ENCODE data around the gene ZCCHC7.

ZCCHC7 gene

GRCh38 chr9:37241340-37241739, 121.0 kb downstream of the ZCCHC7 start:
- Histone ChIP-seq H3K27me3 (ENCODE audit: insufficient read depth, insufficient read length) (no peaks in the 10 kb centered on the region), H3K4me1 (ENCODE audit: insufficient read depth, insufficient read length) (no peaks in the 10 kb centered on the region), H3K9ac (ENCODE audit: insufficient read length, low read depth) (no peak overlapping the region), H3K9me3 (ENCODE audit: insufficient read depth, low read length) (no peaks in the 10 kb centered on the region), H3K36me3 (ENCODE audit: insufficient read depth, insufficient read length, low read length) (no peaks in the 10 kb centered on the region), H3K4me3 (ENCODE audit: insufficient read length, low read depth) (no peak overlapping the region)
- TF ChIP-seq YY1 (IDR thresholded peaks at IDR 0.05; ENCODE audit: insufficient read depth, insufficient read length), result no peak
- no peak for TF ChIP-seq ZNF274 (IDR thresholded peaks at IDR 0.05; ENCODE audit: low read depth, low read length)
- TF ChIP-seq SUZ12 (IDR thresholded peaks at IDR 0.05; ENCODE audit: extremely low read depth, insufficient read depth, insufficient read length), result no peak
- DNase-seq (ENCODE audit: low read depth, low spot score), result no peak

- TF ChIP-seq SUZ12 (IDR thresholded peaks at IDR 0.05; ENCODE audit: extremely low read depth, insufficient read depth, insufficient read length), result no peak
- TF ChIP-seq YY1 (IDR thresholded peaks at IDR 0.05; ENCODE audit: insufficient read depth, insufficient read length), result no peak
- Histone ChIP-seq H3K9me3 (ENCODE audit: insufficient read depth, low read length) (no peaks in the 10 kb centered on the region), H3K4me3 (ENCODE audit: insufficient read length, low read depth) (no peak overlapping the region), H3K9ac (ENCODE audit: insufficient read length, low read depth) (no peak overlapping the region), H3K4me1 (ENCODE audit: insufficient read depth, insufficient read length) (no peaks in the 10 kb centered on the region), H3K36me3 (ENCODE audit: insufficient read depth, insufficient read length, low read length) (no peaks in the 10 kb centered on the region), H3K27me3 (ENCODE audit: insufficient read depth, insufficient read length) (no peaks in the 10 kb centered on the region)
- no peak for DNase-seq (ENCODE audit: low read depth, low spot score)
Observed at GRCh38 chr9:37242089-37242488, 121.7 kb downstream of the ZCCHC7 start.

- Histone ChIP-seq H3K9me3 (ENCODE audit: insufficient read depth, low read length) (no peaks in the 10 kb centered on the region), H3K9ac (ENCODE audit: insufficient read length, low read depth) (no peak overlapping the region), H3K4me1 (ENCODE audit: insufficient read depth, insufficient read length) (no peaks in the 10 kb centered on the region), H3K4me3 (ENCODE audit: insufficient read length, low read depth) (no peak overlapping the region), H3K36me3 (ENCODE audit: insufficient read depth, insufficient read length, low read length) (no peaks in the 10 kb centered on the region), H3K27me3 (ENCODE audit: insufficient read depth, insufficient read length) (no peaks in the 10 kb centered on the region)
- TF ChIP-seq SUZ12 (IDR thresholded peaks at IDR 0.05; ENCODE audit: extremely low read depth, insufficient read depth, insufficient read length) (no peak), ZNF274 (IDR thresholded peaks at IDR 0.05; ENCODE audit: low read depth, low read length) (no peak), YY1 (IDR thresholded peaks at IDR 0.05; ENCODE audit: insufficient read depth, insufficient read length) (no peak)
- DNase-seq (ENCODE audit: low read depth, low spot score), result no peak
Observed at GRCh38 chr9:37243588-37244345, 123.4 kb downstream of the ZCCHC7 start.

- no peaks in the 10 kb centered on the region for H3K4me1 ChIP-seq (ENCODE audit: insufficient read depth, insufficient read length)
- no peak for DNase-seq (ENCODE audit: low read depth, low spot score)
- no peaks in the 10 kb centered on the region for H3K36me3 ChIP-seq (ENCODE audit: insufficient read depth, insufficient read length, low read length)
- no peak overlapping the region for H3K4me3 ChIP-seq (ENCODE audit: insufficient read length, low read depth)
- no peaks in the 10 kb centered on the region for H3K9me3 ChIP-seq (ENCODE audit: insufficient read depth, low read length)
- TF ChIP-seq ZNF274 (IDR thresholded peaks at IDR 0.05; ENCODE audit: low read depth, low read length), result no peak
- no peak for TF ChIP-seq YY1 (IDR thresholded peaks at IDR 0.05; ENCODE audit: insufficient read depth, insufficient read length)
- no peak for TF ChIP-seq SUZ12 (IDR thresholded peaks at IDR 0.05; ENCODE audit: extremely low read depth, insufficient read depth, insufficient read length)
- no peaks in the 10 kb centered on the region for H3K27me3 ChIP-seq (ENCODE audit: insufficient read depth, insufficient read length)
- H3K9ac ChIP-seq (ENCODE audit: insufficient read length, low read depth), result no peak overlapping the region
Observed at GRCh38 chr9:37246826-37247225, 126.5 kb downstream of the ZCCHC7 start.

- no peaks in the 10 kb centered on the region for H3K36me3 ChIP-seq (ENCODE audit: insufficient read depth, insufficient read length, low read length)
Observed at GRCh38 chr9:37248651-37249163, 128.3 kb downstream of the ZCCHC7 start.

GRCh38 chr9:37251452-37251851, 131.1 kb downstream of the ZCCHC7 start:
- no peaks in the 10 kb centered on the region for H3K9me3 ChIP-seq (ENCODE audit: insufficient read depth, low read length)
- peak; percentile 89 for DNase-seq (ENCODE audit: low read depth, low spot score)
- no peaks in the 10 kb centered on the region for H3K27me3 ChIP-seq (ENCODE audit: insufficient read depth, insufficient read length)
- no peak overlapping the region for H3K4me3 ChIP-seq (ENCODE audit: insufficient read length, low read depth)
- no peaks in the 10 kb centered on the region for H3K36me3 ChIP-seq (ENCODE audit: insufficient read depth, insufficient read length, low read length)
- no peak for TF ChIP-seq ZNF274 (IDR thresholded peaks at IDR 0.05; ENCODE audit: low read depth, low read length)
- TF ChIP-seq YY1 (IDR thresholded peaks at IDR 0.05; ENCODE audit: insufficient read depth, insufficient read length), result no peak
- no peak for TF ChIP-seq SUZ12 (IDR thresholded peaks at IDR 0.05; ENCODE audit: extremely low read depth, insufficient read depth, insufficient read length)
- H3K9ac ChIP-seq (ENCODE audit: insufficient read length, low read depth), result no peak overlapping the region
- no peaks in the 10 kb centered on the region for H3K4me1 ChIP-seq (ENCODE audit: insufficient read depth, insufficient read length)

More at GRCh38 chr9:37248651-37249163, 128.3 kb downstream of the ZCCHC7 start:
- Histone ChIP-seq H3K4me1 (ENCODE audit: insufficient read depth, insufficient read length) (no peaks in the 10 kb centered on the region), H3K9ac (ENCODE audit: insufficient read length, low read depth) (no peak overlapping the region), H3K27me3 (ENCODE audit: insufficient read depth, insufficient read length) (no peaks in the 10 kb centered on the region), H3K4me3 (ENCODE audit: insufficient read length, low read depth) (no peak overlapping the region), H3K9me3 (ENCODE audit: insufficient read depth, low read length) (no peaks in the 10 kb centered on the region)
- no peak for DNase-seq (ENCODE audit: low read depth, low spot score)
- TF ChIP-seq YY1 (IDR thresholded peaks at IDR 0.05; ENCODE audit: insufficient read depth, insufficient read length) (no peak), SUZ12 (IDR thresholded peaks at IDR 0.05; ENCODE audit: extremely low read depth, insufficient read depth, insufficient read length) (no peak), ZNF274 (IDR thresholded peaks at IDR 0.05; ENCODE audit: low read depth, low read length) (no peak)

GRCh38 chr9:37253377-37253937, 133.1 kb downstream of the ZCCHC7 start:
- no peak for DNase-seq (ENCODE audit: low read depth, low spot score)
- Histone ChIP-seq H3K9ac (ENCODE audit: insufficient read length, low read depth) (no peak overlapping the region), H3K9me3 (ENCODE audit: insufficient read depth, low read length) (no peaks in the 10 kb centered on the region), H3K4me1 (ENCODE audit: insufficient read depth, insufficient read length) (no peaks in the 10 kb centered on the region), H3K4me3 (ENCODE audit: insufficient read length, low read depth) (no peak overlapping the region), H3K27me3 (ENCODE audit: insufficient read depth, insufficient read length) (no peaks in the 10 kb centered on the region), H3K36me3 (ENCODE audit: insufficient read depth, insufficient read length, low read length) (no peaks in the 10 kb centered on the region)
- TF ChIP-seq YY1 (IDR thresholded peaks at IDR 0.05; ENCODE audit: insufficient read depth, insufficient read length) (no peak), ZNF274 (IDR thresholded peaks at IDR 0.05; ENCODE audit: low read depth, low read length) (no peak), SUZ12 (IDR thresholded peaks at IDR 0.05; ENCODE audit: extremely low read depth, insufficient read depth, insufficient read length) (no peak)

Data from NT2/D1 (cell line).